ENCODE measurements around the gene CREG1. TPM values are rescaled to one million over a fixed set of nuclear protein-coding genes. Genes with fewer than 3 reads are reported as not detected.

Gene CREG1
- total RNA-seq, 4 donors from 2014 or later, result 110 to 247 (median 187) TPM

DNA sequence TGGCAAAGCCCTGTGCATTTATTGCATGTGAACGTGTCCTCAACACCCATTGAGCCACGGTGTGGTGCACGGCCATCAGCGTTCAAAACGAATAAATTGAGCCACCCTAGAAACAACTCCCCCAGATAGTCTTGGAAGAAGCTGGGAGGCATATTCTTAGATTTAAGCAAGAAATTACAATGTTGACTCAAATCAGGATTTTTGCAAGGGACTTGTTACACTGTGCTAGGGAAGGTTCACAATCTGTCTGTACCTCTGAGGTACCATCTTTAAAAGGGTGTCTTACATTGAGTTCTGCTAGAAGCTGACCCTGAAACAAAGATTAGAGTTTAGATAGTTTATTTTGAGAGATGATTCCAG lies 51.4 kb downstream of the CREG1 start:
- Histone ChIP-seq H3K9me3 (no peaks in the 10 kb centered on the region), H3K4me1 (no peaks in the 10 kb centered on the region), H3K4me3 (no peak overlapping the region), H3K27me3 (peaks cover 13% of the 10 kb centered on the region), H3K27ac (no peak overlapping the region), H3K36me3 (no peaks in the 10 kb centered on the region)
- TF ChIP-seq CTCF (IDR thresholded peaks at IDR 0.05), result no peak
- no peak for TF ChIP-seq POLR2AphosphoS5 (IDR thresholded peaks at IDR 0.05)
- TF ChIP-seq EP300 (IDR thresholded peaks at IDR 0.05), result no peak
- no peak for TF ChIP-seq POLR2A (IDR thresholded peaks at IDR 0.05)
- 86% methylated on average over 5 of the region's 5 CpGs; no CpG with 5 or more reads in 1 of the 2 donors for WGBS, 2 donors (ENCODE audit: low coverage in 1 of 2)
- ATAC-seq, result no peak

DNA sequence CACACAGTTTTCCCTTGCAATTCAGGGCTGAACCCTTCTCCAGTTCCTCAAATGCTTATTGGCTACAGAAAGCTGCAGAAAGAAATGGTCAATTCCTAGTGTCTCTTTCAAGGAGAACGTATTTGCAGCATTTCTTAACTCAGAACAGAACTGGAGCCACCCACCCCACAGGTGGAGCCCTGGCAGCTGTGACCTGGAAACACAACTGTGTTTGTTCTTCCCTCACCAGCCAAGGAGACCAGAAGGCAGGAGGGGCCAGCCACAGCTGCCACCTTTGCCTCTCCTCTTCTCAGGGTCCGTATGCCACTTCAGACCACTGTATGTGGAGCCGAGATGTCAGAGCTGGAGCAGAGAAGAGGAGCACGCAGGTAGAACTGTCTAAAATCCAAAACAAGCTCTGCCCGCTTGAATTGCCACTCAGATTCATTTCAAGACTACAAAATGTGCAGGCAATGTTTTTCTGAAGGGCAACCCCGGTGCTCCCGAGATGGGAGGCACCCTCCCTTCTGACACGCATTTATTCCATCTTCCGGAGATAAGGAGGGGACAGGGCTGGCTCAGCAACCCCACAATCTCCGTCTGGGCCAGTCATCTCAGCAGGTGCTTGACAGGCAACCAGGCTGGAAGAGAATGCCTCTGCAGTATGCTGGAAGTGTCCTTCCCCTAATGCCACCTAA lies 51.9 kb downstream of the CREG1 start:
- Histone ChIP-seq H3K36me3 (no peaks in the 10 kb centered on the region), H3K27me3 (peaks cover 13% of the 10 kb centered on the region), H3K4me1 (no peaks in the 10 kb centered on the region), H3K9me3 (no peaks in the 10 kb centered on the region), H3K27ac (no peak overlapping the region), H3K4me3 (no peak overlapping the region)
- ATAC-seq, result no peak
- WGBS, 2 donors (ENCODE audit: low coverage in 1 of 2), result 71 to 80% methylated on average over 1 to 4 of the region's 10 CpGs
- no peak for TF ChIP-seq POLR2A (IDR thresholded peaks at IDR 0.05)
- no peak for TF ChIP-seq POLR2AphosphoS5 (IDR thresholded peaks at IDR 0.05)
- no peak for TF ChIP-seq EP300 (IDR thresholded peaks at IDR 0.05)
- TF ChIP-seq CTCF (IDR thresholded peaks at IDR 0.05), result no peak

DNA sequence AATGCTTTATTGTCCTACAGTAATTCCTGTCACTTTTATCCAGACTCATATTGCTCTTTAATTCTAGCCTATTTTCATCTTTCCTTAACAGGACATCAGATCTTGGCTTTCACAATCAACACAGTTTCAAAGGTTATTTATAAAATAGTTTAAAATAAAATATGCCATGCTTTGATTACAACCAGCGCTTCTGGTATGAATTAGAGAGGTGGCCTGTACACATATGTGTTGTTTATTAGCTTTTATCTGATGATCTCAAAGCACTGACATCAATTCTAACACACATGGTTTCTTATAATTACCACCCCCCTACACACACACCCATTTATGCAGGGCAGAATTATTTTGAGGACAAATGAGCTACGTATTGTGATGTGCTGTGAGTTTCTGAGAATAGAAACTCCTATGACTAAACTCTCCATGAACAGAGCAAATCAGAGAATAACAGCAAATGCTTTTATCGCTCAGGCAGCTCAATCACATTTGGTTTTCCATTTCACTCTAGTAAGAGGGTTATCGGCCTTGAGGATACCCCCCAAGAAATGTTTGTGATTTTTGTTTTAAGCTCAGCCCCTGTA lies 53.2 kb downstream of the CREG1 start:
- TF ChIP-seq POLR2AphosphoS5 (IDR thresholded peaks at IDR 0.05) (no peak), EP300 (IDR thresholded peaks at IDR 0.05) (no peak), POLR2A (IDR thresholded peaks at IDR 0.05) (no peak), CTCF (IDR thresholded peaks at IDR 0.05) (no peak)
- 79 to 87% methylated on average over 3 to 4 of the region's 4 CpGs for WGBS, 2 donors (ENCODE audit: low coverage in 1 of 2)

GRCh38 chr1:167499664-167500101 lies 53.9 kb downstream of the CREG1 start:
- H3K4me3 ChIP-seq, result no peak overlapping the region
- no peak for ATAC-seq
- no peak for TF ChIP-seq POLR2AphosphoS5 (IDR thresholded peaks at IDR 0.05)
- no peak overlapping the region for H3K27ac ChIP-seq
- H3K4me1 ChIP-seq, result no peaks in the 10 kb centered on the region
- H3K27me3 ChIP-seq, result peaks cover 18% of the 10 kb centered on the region
- H3K9me3 ChIP-seq, result no peaks in the 10 kb centered on the region
- 70 to 83% methylated on average over 2 to 3 of the region's 3 CpGs for WGBS, 2 donors (ENCODE audit: low coverage in 1 of 2)
- H3K36me3 ChIP-seq, result no peaks in the 10 kb centered on the region

More for the DNA sequence above, 53.2 kb downstream of the CREG1 start:
- H3K4me3 ChIP-seq, result no peak overlapping the region
- ATAC-seq, result no peak
- H3K27ac ChIP-seq, result no peak overlapping the region
- H3K4me1 ChIP-seq, result no peaks in the 10 kb centered on the region
- no peaks in the 10 kb centered on the region for H3K9me3 ChIP-seq
- H3K27me3 ChIP-seq, result peaks cover 18% of the 10 kb centered on the region
- no peaks in the 10 kb centered on the region for H3K36me3 ChIP-seq

DNA sequence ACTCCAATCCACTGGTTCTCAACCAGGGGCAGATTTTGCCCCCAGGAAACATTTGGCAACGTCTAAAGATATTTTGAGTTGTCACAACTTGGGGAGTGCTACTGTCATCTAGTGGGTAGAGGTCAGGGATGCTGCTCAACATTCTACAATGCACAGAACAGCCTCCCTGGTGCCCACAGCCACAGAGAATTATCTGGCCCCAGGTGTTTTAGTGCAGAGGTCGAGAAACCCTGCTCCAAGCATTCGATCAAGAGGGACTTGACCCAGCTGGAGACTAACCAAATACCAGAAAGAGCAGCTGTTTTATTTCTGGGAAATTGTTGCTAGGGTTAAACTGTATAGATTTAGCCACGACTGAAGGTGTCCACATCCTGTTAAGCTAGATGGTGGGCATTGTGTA lies 54.5 kb downstream of the CREG1 start:
- TF ChIP-seq CTCF (IDR thresholded peaks at IDR 0.05), result no peak
- TF ChIP-seq EP300 (IDR thresholded peaks at IDR 0.05), result no peak
- TF ChIP-seq POLR2AphosphoS5 (IDR thresholded peaks at IDR 0.05), result no peak
- TF ChIP-seq POLR2A (IDR thresholded peaks at IDR 0.05), result no peak
- Histone ChIP-seq H3K4me3 (no peak overlapping the region), H3K27ac (no peak overlapping the region), H3K4me1 (no peaks in the 10 kb centered on the region), H3K36me3 (no peaks in the 10 kb centered on the region), H3K27me3 (peaks cover 19% of the 10 kb centered on the region), H3K9me3 (no peaks in the 10 kb centered on the region)
- WGBS, 2 donors (ENCODE audit: low coverage in 1 of 2), result 5 to 43% methylated on average over 2 to 3 of the region's 4 CpGs
- no peak for ATAC-seq

All from gastroesophageal sphincter (tissue), 4 donors.